NB4 (cell line): ENCODE data around the gene RWDD3.

Source experiments
- MAX ChIP-seq: IDR thresholded peaks from 2 replicates; pipeline ENCODE4 v1.6.1; 2011; ENCODE audit warnings: low read depth, low read length
- MYC ChIP-seq: IDR thresholded peaks from 2 replicates; pipeline ENCODE4 v1.6.1; 2011; ENCODE audit warnings: low read depth, low read length
- POLR2A ChIP-seq: IDR thresholded peaks from 2 replicates; pipeline ENCODE4 v1.6.1; 2011; ENCODE audit warnings: mild to moderate bottlenecking; ENCODE audit not compliant: insufficient read length; ENCODE audit errors: extremely low read depth
- TF ChIP-seq, protein P1 (sequence below): IDR thresholded peaks from one replicate; pipeline ENCODE4 v1.5.1; 2012; ENCODE audit warnings: low read depth, low read length

GRCh38 chr1:95246511-95246910, 12.5 kb downstream of the RWDD3 start:
- TF ChIP-seq, protein P1, sequence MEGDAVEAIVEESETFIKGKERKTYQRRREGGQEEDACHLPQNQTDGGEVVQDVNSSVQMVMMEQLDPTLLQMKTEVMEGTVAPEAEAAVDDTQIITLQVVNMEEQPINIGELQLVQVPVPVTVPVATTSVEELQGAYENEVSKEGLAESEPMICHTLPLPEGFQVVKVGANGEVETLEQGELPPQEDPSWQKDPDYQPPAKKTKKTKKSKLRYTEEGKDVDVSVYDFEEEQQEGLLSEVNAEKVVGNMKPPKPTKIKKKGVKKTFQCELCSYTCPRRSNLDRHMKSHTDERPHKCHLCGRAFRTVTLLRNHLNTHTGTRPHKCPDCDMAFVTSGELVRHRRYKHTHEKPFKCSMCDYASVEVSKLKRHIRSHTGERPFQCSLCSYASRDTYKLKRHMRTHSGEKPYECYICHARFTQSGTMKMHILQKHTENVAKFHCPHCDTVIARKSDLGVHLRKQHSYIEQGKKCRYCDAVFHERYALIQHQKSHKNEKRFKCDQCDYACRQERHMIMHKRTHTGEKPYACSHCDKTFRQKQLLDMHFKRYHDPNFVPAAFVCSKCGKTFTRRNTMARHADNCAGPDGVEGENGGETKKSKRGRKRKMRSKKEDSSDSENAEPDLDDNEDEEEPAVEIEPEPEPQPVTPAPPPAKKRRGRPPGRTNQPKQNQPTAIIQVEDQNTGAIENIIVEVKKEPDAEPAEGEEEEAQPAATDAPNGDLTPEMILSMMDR = no peak
- TF ChIP-seq POLR2A (no peak), MYC (no peak), MAX (no peak)
